Measurements from ENCODE around the gene ZNF831. TPM values are rescaled to one million over a fixed set of nuclear protein-coding genes. Genes with fewer than 3 reads are reported as not detected.

Gene ZNF831
- total RNA-seq, 4 donors from 2014 or later = 0.15 to 1.2 (median 0.37) TPM

DNA sequence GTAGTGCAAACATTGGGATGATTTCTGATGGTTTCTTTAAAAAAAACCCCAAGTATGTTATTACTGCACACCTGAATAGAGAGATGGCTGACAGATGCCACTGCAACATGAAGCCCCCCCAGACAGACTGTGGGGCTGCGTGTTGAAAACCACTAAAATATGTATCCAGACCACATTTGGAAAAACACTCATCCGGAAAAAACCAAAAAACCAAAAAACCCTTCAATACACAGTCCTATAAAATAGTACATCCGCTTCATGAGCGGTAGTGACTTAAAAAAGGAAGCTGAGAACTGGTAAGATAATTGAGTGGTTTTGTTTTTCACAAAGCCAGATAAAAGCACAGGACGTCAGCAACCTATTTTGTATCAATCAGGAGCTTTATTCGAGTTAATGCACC, 89.7 kb downstream of the ZNF831 start:
- peaks cover 0 to 9% (median 0%) of the 10 kb centered on the region in 3 donors for H3K9me3 ChIP-seq
- H3K27me3 ChIP-seq = peaks cover 74% of the 10 kb centered on the region
- WGBS, 2 donors (ENCODE audit: low coverage in 1 of 2) = 66 to 78% methylated on average over 5 to 6 of the region's 6 CpGs
- no peaks in the 10 kb centered on the region for H3K4me1 ChIP-seq
- H3K36me3 ChIP-seq = no peaks in the 10 kb centered on the region
- TF ChIP-seq, protein P1, sequence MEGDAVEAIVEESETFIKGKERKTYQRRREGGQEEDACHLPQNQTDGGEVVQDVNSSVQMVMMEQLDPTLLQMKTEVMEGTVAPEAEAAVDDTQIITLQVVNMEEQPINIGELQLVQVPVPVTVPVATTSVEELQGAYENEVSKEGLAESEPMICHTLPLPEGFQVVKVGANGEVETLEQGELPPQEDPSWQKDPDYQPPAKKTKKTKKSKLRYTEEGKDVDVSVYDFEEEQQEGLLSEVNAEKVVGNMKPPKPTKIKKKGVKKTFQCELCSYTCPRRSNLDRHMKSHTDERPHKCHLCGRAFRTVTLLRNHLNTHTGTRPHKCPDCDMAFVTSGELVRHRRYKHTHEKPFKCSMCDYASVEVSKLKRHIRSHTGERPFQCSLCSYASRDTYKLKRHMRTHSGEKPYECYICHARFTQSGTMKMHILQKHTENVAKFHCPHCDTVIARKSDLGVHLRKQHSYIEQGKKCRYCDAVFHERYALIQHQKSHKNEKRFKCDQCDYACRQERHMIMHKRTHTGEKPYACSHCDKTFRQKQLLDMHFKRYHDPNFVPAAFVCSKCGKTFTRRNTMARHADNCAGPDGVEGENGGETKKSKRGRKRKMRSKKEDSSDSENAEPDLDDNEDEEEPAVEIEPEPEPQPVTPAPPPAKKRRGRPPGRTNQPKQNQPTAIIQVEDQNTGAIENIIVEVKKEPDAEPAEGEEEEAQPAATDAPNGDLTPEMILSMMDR (IDR thresholded peaks at IDR 0.05) = no peak
- no peak for ATAC-seq
- H3K4me3 ChIP-seq = no peak overlapping the region
- no peak overlapping the region for H3K27ac ChIP-seq

DNA sequence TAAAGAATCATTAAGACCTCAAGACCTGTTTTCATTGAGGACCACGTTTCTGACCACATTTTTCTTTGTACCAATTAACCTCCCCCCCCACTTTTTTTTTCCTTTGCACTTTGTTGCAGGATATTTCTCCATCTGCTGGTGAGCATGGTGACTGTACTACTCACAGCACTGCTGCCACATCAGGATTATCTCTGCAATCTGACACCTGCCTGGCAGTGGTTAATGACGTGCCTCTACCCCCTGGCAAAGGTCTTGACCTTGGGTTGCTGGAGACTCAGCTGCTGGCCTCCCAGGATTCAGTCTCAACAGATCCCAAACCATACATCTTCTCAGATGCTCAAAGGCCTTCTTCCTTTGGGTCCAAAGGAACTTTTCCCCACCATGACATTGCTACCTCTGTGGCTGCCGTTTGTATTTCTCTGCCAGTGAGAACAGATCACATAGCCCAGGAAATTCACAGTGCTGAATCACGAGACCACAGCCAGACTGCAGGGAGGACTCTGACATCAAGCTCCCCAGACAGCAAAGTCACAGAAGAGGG, 90.2 kb downstream of the ZNF831 start:
- ATAC-seq = no peak
- Histone ChIP-seq H3K36me3 (no peaks in the 10 kb centered on the region), H3K4me1 (no peaks in the 10 kb centered on the region), H3K4me3 (no peak overlapping the region), H3K27ac (no peak overlapping the region), H3K9me3 (peaks cover 0 to 9% (median 0%) of the 10 kb centered on the region in 3 donors), H3K27me3 (peaks cover 76% of the 10 kb centered on the region)
- WGBS, 2 donors (ENCODE audit: low coverage in 1 of 2) = 7 to 19% methylated on average over 2 to 3 of the region's 4 CpGs
- TF ChIP-seq, protein P1 (IDR thresholded peaks at IDR 0.05) = no peak
- TF ChIP-seq EP300 (IDR thresholded peaks at IDR 0.05) (no peak), POLR2A (IDR thresholded peaks at IDR 0.05) (no peak), POLR2AphosphoS5 (IDR thresholded peaks at IDR 0.05) (no peak)

DNA sequence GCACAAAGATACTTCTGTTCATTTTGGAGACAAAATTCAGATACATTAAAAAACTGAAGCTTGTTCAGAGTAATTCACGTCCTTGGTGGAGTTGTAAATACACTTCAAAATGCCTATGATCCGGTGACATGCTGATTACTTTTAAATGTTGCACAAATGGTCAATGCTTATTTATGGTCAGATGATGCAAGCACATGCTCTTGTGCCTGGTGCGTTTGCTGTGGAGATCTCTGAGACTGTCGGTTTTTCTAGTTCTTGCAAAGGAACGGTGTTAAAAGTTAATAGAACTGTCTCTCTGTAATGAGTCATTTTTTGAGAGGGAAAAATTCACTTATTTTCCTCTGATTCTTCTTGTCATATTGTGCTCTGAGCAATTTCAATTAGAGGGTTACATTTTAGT, 91.6 kb downstream of the ZNF831 start:
- Histone ChIP-seq H3K4me1 (no peaks in the 10 kb centered on the region), H3K4me3 (no peak overlapping the region), H3K27ac (no peak overlapping the region), H3K9me3 (peaks cover 0 to 6% (median 0%) of the 10 kb centered on the region in 3 donors), H3K36me3 (no peaks in the 10 kb centered on the region), H3K27me3 (peaks cover 74% of the 10 kb centered on the region)
- ATAC-seq = no peak
- 56 to 61% methylated on average over 3 to 5 of the region's 5 CpGs for WGBS, 2 donors (ENCODE audit: low coverage in 1 of 2)
- no peak for TF ChIP-seq POLR2A (IDR thresholded peaks at IDR 0.05)
- no peak for TF ChIP-seq POLR2AphosphoS5 (IDR thresholded peaks at IDR 0.05)

DNA sequence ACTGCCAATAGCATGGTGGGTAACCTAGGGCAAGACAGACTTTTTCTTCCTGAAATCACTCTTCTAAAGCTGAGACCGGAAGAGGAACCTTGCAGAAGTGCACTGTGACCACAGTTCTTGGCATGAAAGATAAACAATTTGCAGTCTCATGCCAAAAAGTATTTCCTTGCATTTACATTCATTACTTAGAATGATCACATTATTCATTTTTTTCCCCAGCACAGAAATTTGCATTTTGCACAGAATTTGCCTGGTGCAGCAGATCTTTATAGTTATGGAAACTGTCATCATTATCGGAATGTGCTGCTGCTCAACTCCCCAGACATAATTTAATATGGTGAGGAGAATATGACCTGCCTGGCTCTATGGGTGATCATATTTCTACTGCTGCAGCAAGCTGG, 94.6 kb downstream of the ZNF831 start:
- no peak overlapping the region for H3K27ac ChIP-seq
- no peak overlapping the region for H3K4me3 ChIP-seq
- no peaks in the 10 kb centered on the region for H3K36me3 ChIP-seq
- ATAC-seq = no peak
- TF ChIP-seq, protein P1 (IDR thresholded peaks at IDR 0.05) = no peak
- TF ChIP-seq EP300 (IDR thresholded peaks at IDR 0.05) (no peak), POLR2AphosphoS5 (IDR thresholded peaks at IDR 0.05) (no peak), POLR2A (IDR thresholded peaks at IDR 0.05) (no peak)
- no peaks in the 10 kb centered on the region for H3K4me1 ChIP-seq
- H3K27me3 ChIP-seq = peaks cover 85% of the 10 kb centered on the region
- no peaks in the 10 kb centered on the region for H3K9me3 ChIP-seq
- WGBS, 2 donors (ENCODE audit: low coverage in 1 of 2) = 21 to 26% methylated on average over 2 of the region's 2 CpGs

DNA sequence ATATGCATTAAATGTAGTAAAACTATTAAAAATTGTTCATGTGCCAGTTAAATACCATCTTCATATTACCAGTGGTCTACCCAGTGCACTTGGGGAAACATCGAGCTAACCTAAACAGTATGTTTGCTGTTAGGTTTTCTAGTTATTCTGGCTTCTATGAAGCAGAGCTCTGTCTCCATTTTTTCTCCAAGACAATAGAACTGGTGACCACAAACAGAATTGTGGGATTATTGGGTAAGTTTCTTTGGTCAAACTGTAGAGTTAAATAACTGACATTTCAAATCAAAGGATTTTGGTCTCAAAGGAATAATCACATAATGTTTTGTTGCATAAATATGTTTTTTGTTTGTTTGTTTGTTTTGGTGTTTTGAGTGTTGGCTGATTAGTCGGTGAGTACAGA, 96.3 kb downstream of the ZNF831 start:
- peaks cover 85% of the 10 kb centered on the region for H3K27me3 ChIP-seq
- no peak for ATAC-seq
- TF ChIP-seq, protein P1 (IDR thresholded peaks at IDR 0.05) = no peak
- no peak for TF ChIP-seq EP300 (IDR thresholded peaks at IDR 0.05)
- TF ChIP-seq POLR2A (IDR thresholded peaks at IDR 0.05) = no peak
- TF ChIP-seq POLR2AphosphoS5 (IDR thresholded peaks at IDR 0.05) = no peak

More for the DNA sequence above, 96.3 kb downstream of the ZNF831 start:
- Histone ChIP-seq H3K4me3 (no peak overlapping the region), H3K27ac (no peak overlapping the region), H3K9me3 (no peaks in the 10 kb centered on the region), H3K4me1 (no peaks in the 10 kb centered on the region), H3K36me3 (no peaks in the 10 kb centered on the region)
- 83 to 86% methylated on average over 1 to 2 of the region's 2 CpGs for WGBS, 2 donors (ENCODE audit: low coverage in 1 of 2)
